NCI-H1694 treated with DMSO at 0.1 percent for 48 hours (cell line): ENCODE data around the gene SLC13A2.
"Not testable (repeated sequence)": the region's sequence is repeated elsewhere in the genome, so short reads cannot be mapped to it uniquely, and the experiment has no call there.

Experiments
- DNase-seq: peaks from one replicate; lab custom pipeline; 2025; lab: John Stamatoyannopoulos, UW

The SLC13A2 gene

DNA sequence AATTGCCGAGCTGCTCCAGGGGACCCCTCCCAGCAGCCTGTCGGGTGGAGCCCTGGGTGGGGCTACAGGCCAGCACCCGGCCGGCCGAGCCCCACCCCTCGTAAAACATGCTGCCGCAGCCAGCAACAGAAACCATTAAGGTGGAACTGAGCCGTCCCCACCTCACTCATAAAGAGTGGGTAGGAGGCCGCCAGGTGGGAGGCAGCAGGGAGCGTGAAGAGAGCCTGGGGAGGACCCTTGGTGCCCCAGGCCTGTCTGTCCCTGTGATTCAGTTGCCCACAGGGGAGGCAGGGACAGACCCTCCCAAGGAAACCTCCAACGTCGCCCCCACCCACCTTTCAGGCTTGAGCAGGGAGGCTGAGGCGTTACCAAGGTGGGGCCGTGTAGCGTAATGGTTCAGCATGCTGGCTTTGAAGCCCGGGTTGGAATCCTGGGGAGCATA lies 41.1 kb downstream of the SLC13A2 start:
- DNase-seq: no peak

- no peak for DNase-seq
Observed at GRCh38 chr17:28515518-28515917, 42.1 kb downstream of the SLC13A2 start.

- no peak for DNase-seq
Observed at GRCh38 chr17:28518132-28518531, 44.7 kb downstream of the SLC13A2 start.

- no peak for DNase-seq
Observed at GRCh38 chr17:28518578-28518977, 45.1 kb downstream of the SLC13A2 start.

GRCh38 chr17:28519236-28519635 lies 45.8 kb downstream of the SLC13A2 start:
- no peak for DNase-seq

GRCh38 chr17:28520687-28521086 lies 47.2 kb downstream of the SLC13A2 start:
- DNase-seq: no peak

GRCh38 chr17:28521311-28522085 lies 48.1 kb downstream of the SLC13A2 start:
- DNase-seq: no peak

GRCh38 chr17:28522281-28522680 lies 48.8 kb downstream of the SLC13A2 start:
- not testable (repeated sequence) for DNase-seq

GRCh38 chr17:28523186-28523585 lies 49.7 kb downstream of the SLC13A2 start:
- no peak for DNase-seq

- DNase-seq: no peak
Observed at GRCh38 chr17:28523876-28524275, 50.4 kb downstream of the SLC13A2 start.

DNA sequence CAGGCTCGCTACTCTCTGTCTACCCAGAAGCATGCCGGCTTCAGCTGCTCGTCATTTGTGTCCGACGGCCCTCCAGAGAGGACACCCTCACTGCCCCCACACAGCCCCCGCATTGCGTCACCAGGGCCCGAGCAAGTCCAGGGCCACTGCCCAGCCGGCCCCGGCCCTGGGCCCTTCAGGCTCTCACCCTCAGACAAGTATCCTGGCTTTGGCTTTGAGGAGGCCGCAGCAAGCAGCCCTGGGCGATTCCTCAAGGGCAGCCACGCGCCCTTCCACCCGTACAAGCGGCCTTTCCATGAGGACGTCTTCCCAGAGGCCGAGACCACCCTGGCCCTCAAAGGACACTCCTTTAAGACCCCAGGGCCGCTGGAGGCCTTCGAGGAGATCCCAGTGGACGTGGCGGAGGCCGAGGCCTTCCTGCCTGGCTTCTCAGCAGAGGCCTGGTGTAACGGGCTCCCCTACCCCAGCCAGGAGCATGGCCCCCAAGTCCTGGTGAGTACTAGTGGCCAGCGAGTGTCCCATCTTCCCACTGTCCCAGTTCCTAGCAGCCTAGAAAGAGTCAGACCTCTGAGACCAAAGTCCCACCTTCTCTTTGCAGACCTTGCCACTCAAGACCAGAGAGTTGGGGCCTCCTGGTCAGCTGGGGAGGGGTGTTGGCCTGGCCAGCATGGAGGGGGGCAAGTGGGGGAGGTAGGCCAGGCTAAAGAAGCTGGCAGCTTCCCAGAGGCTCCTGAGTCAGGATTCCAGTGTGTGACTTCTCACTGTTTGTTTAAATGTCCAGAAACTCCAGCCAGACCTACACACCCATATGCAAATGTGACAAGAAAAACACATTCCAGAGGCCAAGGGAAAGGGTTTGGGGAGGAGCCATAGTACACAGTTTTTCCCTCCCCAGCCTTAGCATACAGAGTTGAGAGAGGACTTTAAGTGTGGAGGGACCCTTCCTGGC lies 51.3 kb downstream of the SLC13A2 start:
- DNase-seq: no peak

DNA sequence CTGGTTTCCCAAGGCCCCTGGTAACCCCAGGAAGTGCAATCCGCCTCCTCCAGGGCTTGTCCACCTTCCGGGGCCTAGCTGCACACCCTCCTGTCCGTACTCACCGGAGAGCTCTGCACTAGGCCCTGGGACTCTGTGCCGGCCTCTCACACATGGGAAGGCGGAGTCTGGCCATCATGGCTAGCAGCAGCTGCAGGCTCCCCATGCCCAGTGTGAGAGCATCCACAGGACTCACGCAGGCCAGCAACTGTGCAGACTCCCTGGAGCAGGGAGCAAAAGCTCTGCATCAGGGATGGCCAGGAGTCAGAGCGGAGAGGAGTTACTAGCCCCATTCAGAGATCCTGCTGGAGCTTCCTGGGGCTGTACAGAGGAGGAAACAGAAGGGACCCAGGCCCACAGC lies 52.9 kb downstream of the SLC13A2 start:
- no peak for DNase-seq

- no peak for DNase-seq
Observed at GRCh38 chr17:28527181-28527681, 53.8 kb downstream of the SLC13A2 start.

- no peak for DNase-seq
Observed at GRCh38 chr17:28527859-28528258, 54.4 kb downstream of the SLC13A2 start.

DNA sequence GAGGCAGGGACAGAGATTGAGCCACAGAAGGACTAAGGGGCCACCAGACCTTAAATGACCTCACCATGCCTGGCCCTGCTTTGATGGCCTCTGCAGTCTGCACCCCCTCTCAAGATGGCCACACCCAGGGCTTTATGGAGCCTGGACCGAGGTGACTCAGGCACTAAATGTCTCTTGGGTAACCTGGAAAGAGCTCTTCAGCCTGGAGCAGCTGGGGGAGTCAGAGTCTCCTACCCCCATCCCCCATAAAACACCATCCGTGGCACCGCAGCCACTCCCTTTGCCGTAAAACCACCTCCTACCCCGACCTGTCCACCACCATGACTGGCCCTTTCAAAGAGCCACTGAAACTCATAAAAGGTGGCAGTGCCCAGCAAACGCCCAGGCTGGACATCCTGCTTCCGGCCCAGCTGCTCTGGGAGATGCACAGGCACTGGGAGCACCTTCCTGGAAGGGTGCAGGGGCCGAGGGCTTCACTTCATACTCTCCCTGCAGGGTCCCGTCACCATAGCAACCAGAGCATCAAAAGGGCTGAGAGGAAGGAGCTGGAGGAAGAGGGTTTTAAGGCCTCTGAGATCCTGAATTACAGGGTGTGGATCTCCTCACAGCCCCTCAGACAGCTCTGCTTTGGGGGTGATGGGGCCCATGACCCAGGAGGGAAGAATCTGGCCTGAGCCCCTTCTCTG lies 55.0 kb downstream of the SLC13A2 start:
- no peak for DNase-seq

DNA sequence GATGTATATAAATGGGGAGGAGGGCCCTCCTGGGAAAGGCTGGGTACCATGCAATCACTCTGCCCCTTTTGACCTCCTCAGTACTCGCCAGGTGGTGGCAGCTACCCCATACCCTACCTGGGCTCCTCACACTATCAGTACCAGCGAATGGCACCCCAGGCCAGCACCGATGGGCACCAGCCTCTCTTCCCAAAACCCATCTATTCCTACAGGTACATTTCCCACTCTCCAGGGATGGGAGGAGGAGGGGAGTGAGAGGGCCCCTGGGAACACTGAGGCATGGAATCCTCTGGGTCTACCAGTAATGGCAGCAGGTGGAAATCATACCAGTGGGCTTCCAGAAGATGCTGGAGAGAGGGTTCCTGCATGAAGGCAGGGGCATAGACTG lies 55.6 kb downstream of the SLC13A2 start:
- no peak for DNase-seq

GRCh38 chr17:28530250-28530649 lies 56.8 kb downstream of the SLC13A2 start:
- DNase-seq: no peak

DNA sequence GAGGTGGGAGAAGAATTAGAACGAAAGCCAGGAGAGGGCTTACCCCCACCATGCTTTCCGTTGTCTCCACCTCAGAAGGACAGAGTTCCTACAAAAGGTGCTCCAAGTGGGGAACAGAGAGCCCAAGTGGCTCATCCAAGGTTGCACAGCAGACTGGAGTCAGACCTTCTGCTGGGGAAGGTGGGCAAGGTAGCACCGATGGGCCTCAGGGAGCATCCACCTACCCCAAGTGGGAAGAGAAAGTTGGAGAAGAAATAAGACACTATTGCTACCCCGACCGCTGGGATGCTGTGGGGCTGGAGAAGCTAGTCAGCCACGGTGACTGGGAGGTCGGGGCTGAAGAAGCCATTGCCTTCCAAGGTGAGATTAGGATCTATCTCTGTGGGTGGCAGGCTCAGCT lies 57.5 kb downstream of the SLC13A2 start:
- DNase-seq: no peak

GRCh38 chr17:28532050-28532960 lies 58.9 kb downstream of the SLC13A2 start:
- no peak for DNase-seq

DNA sequence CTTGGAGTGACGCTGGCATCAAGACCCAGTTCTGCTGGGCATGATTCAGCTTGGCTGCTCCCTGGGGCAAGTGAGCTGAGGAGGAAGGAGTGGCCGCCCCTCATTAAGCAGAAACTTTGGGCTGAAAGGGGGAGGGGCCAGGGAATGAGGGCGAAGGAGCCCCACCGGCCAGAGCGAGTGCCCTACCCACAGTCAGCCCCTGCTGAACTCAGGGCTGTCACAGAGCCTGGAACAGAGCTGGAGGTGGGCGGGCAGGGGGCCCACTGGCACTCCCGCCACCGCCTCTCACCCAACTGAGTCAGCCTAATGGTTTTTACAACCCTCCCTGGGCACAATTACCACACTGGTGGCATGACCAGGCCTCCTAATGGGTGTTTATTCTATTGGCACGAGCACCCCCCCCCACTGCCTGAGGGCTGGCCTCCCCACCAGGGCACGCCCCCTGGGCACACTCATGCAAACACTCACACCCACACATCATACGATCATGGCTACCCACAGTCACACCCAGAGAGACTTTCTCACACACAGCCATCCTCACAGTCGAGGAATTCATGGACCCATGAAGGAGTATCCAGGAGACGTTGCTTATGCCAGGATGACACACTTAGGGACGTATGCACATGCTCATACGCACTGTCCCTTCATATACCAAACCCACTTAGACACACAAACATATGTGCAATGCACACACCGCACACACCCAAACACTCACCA lies 59.8 kb downstream of the SLC13A2 start:
- no peak for DNase-seq
